Fibroblast of the conjunctiva (primary cell): ENCODE data around the gene NTHL1.
"Not testable (repeated sequence)": the region's sequence is repeated elsewhere in the genome, so short reads cannot be mapped to it uniquely, and the experiment has no call there.

Source experiments
- DNase-seq: peaks from one replicate; pipeline ENCODE4 v3.0.0-alpha.2; 2010; ENCODE audit warnings: low read depth

Gene NTHL1

GRCh38 chr16:2040787-2041522 lies 6.7 kb downstream of the NTHL1 start:
- DNase-seq = no peak

GRCh38 chr16:2040041-2040786 lies 7.4 kb downstream of the NTHL1 start:
- DNase-seq = no peak

- no peak for DNase-seq
Measured at GRCh38 chr16:2039274-2040031, 8.2 kb downstream of the NTHL1 start.

- DNase-seq = no peak
Measured at GRCh38 chr16:2038382-2039231, 9.0 kb downstream of the NTHL1 start.

GRCh38 chr16:2037647-2038381 lies 9.8 kb downstream of the NTHL1 start:
- no peak for DNase-seq

- no peak for DNase-seq
Measured at GRCh38 chr16:2037115-2037514, 10.5 kb downstream of the NTHL1 start.

GRCh38 chr16:2036200-2036966 lies 11.3 kb downstream of the NTHL1 start:
- DNase-seq = no peak

- peak; percentile 65 for DNase-seq
Measured at GRCh38 chr16:2035431-2036199, 12.0 kb downstream of the NTHL1 start.

GRCh38 chr16:2034696-2035430 lies 12.8 kb downstream of the NTHL1 start:
- no peak for DNase-seq

- not testable (repeated sequence) for DNase-seq
Measured at GRCh38 chr16:2033909-2034695, 13.5 kb downstream of the NTHL1 start.

GRCh38 chr16:2033057-2033908 lies 14.4 kb downstream of the NTHL1 start:
- no peak for DNase-seq

- DNase-seq = no peak
Measured at GRCh38 chr16:2032285-2033056, 15.2 kb downstream of the NTHL1 start.

GRCh38 chr16:2031081-2031577 lies 16.5 kb downstream of the NTHL1 start:
- DNase-seq = no peak

- DNase-seq = no peak
Measured at GRCh38 chr16:2030036-2030435, 17.6 kb downstream of the NTHL1 start.

GRCh38 chr16:2029350-2029749 lies 18.3 kb downstream of the NTHL1 start:
- DNase-seq = no peak

GRCh38 chr16:2028620-2029220 lies 18.9 kb downstream of the NTHL1 start:
- no peak for DNase-seq
